ENCODE results near the gene BRPF3.

BRPF3 gene

DNA sequence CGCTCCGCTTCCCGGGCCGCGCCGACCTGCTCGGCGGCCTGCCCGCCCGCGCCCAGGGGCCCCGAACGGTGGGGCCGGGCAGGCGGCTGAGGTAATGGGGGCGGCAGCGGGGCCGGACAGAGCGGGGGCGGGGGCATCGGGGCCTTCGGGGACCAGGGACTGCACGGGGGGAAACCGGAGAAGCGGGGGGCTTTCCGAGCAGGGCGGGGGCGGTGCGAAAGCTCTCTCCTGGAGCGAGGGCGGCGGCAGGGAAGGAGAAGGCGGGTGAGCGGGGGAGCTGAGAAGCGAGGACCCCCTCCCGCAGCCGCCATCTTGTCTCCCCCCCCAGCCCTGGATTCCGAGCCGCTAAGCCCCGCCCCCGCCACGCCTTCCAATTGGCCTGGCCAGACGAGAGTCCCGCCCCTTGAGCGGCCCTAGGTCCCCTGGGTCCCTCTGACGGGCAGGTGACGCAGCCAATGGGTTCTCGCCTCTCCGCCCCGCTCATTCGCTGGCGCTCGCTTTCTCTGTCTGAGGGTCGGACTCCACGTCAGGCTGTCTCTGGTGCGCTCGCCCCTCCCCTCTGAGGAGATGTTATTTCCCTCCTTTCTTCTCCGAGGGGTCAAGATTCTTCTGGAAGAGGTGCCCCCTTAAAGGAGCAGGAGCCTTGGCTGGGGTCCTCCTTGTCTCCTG, 470 bp downstream of the BRPF3 start (continued):
- TF ChIP-seq YY2 (tag by site-specific recombination; IDR thresholded peaks at IDR 0.05) (peak; percentile 64; the same call in 1 of the 2 replicates), ZNF146 (tag by site-specific recombination; IDR thresholded peaks at IDR 0.05) (no peak), YY1 (tag by site-specific recombination; IDR thresholded peaks at IDR 0.05) (peak; percentile 43; the same call in 1 of the 2 replicates), ZNF530 (tag by site-specific recombination; IDR thresholded peaks at IDR 0.05; ENCODE audit: low read depth) (no peak), SP2 (tag by site-specific recombination; IDR thresholded peaks at IDR 0.05) (peak; percentile 96), ZNF274 (IDR thresholded peaks at IDR 0.05; ENCODE audit: low read length) (no peak), ZNF274 (tag by site-specific recombination; IDR thresholded peaks at IDR 0.05; ENCODE audit: borderline replicate concordance) (no peak), ZBTB7A (tag by site-specific recombination; IDR thresholded peaks at IDR 0.05; ENCODE audit: low read depth) (0 out of 2 replicates have a peak, but pooled peaks have one; percentile 24)
- TF ChIP-seq, protein P1, sequence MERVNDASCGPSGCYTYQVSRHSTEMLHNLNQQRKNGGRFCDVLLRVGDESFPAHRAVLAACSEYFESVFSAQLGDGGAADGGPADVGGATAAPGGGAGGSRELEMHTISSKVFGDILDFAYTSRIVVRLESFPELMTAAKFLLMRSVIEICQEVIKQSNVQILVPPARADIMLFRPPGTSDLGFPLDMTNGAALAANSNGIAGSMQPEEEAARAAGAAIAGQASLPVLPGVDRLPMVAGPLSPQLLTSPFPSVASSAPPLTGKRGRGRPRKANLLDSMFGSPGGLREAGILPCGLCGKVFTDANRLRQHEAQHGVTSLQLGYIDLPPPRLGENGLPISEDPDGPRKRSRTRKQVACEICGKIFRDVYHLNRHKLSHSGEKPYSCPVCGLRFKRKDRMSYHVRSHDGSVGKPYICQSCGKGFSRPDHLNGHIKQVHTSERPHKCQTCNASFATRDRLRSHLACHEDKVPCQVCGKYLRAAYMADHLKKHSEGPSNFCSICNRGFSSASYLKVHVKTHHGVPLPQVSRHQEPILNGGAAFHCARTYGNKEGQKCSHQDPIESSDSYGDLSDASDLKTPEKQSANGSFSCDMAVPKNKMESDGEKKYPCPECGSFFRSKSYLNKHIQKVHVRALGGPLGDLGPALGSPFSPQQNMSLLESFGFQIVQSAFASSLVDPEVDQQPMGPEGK (tag by site-specific recombination; IDR thresholded peaks at IDR 0.05), result peak; percentile 94
- TF ChIP-seq, protein P2, sequence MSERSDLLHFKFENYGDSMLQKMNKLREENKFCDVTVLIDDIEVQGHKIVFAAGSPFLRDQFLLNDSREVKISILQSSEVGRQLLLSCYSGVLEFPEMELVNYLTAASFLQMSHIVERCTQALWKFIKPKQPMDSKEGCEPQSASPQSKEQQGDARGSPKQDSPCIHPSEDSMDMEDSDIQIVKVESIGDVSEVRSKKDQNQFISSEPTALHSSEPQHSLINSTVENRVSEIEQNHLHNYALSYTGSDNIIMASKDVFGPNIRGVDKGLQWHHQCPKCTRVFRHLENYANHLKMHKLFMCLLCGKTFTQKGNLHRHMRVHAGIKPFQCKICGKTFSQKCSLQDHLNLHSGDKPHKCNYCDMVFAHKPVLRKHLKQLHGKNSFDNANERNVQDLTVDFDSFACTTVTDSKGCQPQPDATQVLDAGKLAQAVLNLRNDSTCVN (tag by site-specific recombination; optimal IDR thresholded peaks at IDR 0.05), result no peak

DNA sequence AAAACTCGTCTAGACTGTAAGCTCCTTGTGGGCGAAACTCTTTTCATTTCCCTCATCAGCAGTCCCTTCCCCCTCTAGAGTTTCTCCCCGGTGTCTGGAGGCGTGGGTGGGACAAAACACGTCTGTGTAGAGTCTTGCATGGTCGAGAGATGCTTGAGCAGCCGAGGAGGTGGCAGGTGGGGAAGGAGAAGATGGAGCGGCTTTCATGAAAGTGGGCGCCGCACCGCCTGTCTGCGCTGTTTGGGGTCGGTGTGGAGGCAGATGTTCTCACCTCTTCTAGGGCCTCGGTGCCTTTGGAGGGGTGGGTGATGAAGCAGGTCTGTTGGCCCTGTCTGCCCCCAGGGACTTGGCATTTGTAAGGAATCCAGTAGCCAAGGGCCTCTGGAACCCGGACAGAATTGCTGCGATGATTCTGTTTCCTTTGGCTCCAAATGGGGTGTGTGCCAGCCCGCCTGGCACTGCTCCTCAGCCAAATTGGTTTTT, 1.2 kb downstream of the BRPF3 start:
- H3K27ac ChIP-seq (ENCODE audit: extremely low read depth, low read depth, low read length), result no peak overlapping the region
- CTCF ChIA-PET, result interaction anchor here (0.6 to 1.2 kb wide), 2 partner anchors 46 to 184 kb away, joined by 3 to 5 read pairs; no protein-coding TSS in a partner anchor

GRCh38 chr6:36198986-36199385, 2.4 kb downstream of the BRPF3 start:
- peaks cover 11 to 55% of the 10 kb centered on the region in 2 experiments; a peak in 2 of 3 replicates for H3K36me3 ChIP-seq (ENCODE audit: control insufficient read depth in 2 of 2, insufficient read depth in 1 of 2, low read length in 2 of 2)
- ChIA-PET CTCF (interaction anchor here (0.6 kb wide), 1 partner anchor 72 kb away, joined by 3 read pairs; no protein-coding TSS in a partner anchor), POLR2A (interaction anchor here (1.3 kb wide), 1 partner anchor 16 kb away, joined by 5 read pairs; no protein-coding TSS in a partner anchor)
- H3K27ac ChIP-seq (ENCODE audit: extremely low read depth, low read depth, low read length), result no peak overlapping the region
- no peak overlapping the region for H3K4me3 ChIP-seq (ENCODE audit: low read depth, low read length)
- no peaks in the 10 kb centered on the region for H3K9me3 ChIP-seq (ENCODE audit: control insufficient read depth, insufficient read depth, low read depth, low read length)
- H3K4me1 ChIP-seq (ENCODE audit: control insufficient read depth, insufficient read depth, low read length), result peaks cover 11% of the 10 kb centered on the region
- TF ChIP-seq SP7 (tag by site-specific recombination; IDR thresholded peaks at IDR 0.05), result no peak

More for the DNA sequence above, 1.2 kb downstream of the BRPF3 start:
- Histone ChIP-seq H3K9me3 (ENCODE audit: control insufficient read depth, insufficient read depth, low read depth, low read length) (no peaks in the 10 kb centered on the region), H3K4me3 (ENCODE audit: low read depth, low read length) (peak overlapping the region; percentile 50), H3K36me3 (ENCODE audit: control insufficient read depth in 2 of 2, insufficient read depth in 1 of 2, low read length in 2 of 2) (peaks cover 11 to 43% of the 10 kb centered on the region in 2 experiments; a peak in 2 of 3 replicates), H3K4me1 (ENCODE audit: control insufficient read depth, insufficient read depth, low read length) (peaks cover 11% of the 10 kb centered on the region)
- POLR2A ChIA-PET, result interaction anchor here (1.0 to 1.6 kb wide), 3 partner anchors 17 to 105 kb away, joined by 4 to 5 read pairs (median 5); no protein-coding TSS in a partner anchor
- no peak for TF ChIP-seq ZNF501 (tag by site-specific recombination; IDR thresholded peaks at IDR 0.05)
- no peak for TF ChIP-seq ZNF416 (tag by site-specific recombination; IDR thresholded peaks at IDR 0.05)
- peak; percentile 63 for TF ChIP-seq ZFHX2 (tag by site-specific recombination; conservative IDR thresholded peaks at IDR 0.05)
- TF ChIP-seq EGR2 (tag by site-specific recombination; IDR thresholded peaks at IDR 0.05; ENCODE audit: low read depth), result peak; percentile 42; the same call in 1 of the 2 replicates

Measured in HEK293 (cell line).